ENCODE measurements around the gene APC.
A peak's percentile ranks its signal among the peaks of the same experiment; 100 is the strongest.
"Not testable (repeated sequence)": the region's sequence is repeated elsewhere in the genome, so short reads cannot be mapped to it uniquely, and the experiment has no call there.

APC gene

GRCh38 chr5:112857866-112858265, 120.2 kb downstream of the APC start:
- DNase-seq (ENCODE audit: low spot score): no peak

DNA sequence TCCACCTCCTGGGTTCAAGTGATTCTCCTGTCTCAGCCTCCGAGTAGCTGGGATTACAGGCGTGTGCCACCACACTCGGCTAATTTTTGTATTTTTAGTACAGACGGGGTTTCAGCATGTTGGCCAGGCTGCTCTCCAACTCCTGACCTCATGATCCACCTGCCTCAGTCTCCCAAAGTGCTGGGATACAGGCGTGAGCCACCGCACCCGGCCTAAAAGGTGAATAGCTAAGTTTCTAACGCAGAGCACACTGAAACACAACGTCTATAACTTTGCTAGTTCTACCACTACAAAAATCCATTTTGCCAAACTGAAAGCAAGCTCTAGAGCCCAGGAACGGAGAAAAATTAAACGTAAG, 122.9 kb downstream of the APC start:
- not testable (repeated sequence) for DNase-seq (ENCODE audit: low spot score)

GRCh38 chr5:112860929-112861637, 123.4 kb downstream of the APC start, which contains the start of gene SRP19:
TSS of gene SRP19 (plus strand) at chr5:112861287. CDS start at chr5:112861377, 90 bp downstream.
- peak; percentile 82 for DNase-seq (ENCODE audit: low spot score)

- DNase-seq (ENCODE audit: low spot score): no peak
These were observed 123.9 kb downstream of the APC start for GRCh38 chr5:112861638-112861985.

GRCh38 chr5:112862085-112862484, 124.4 kb downstream of the APC start:
- DNase-seq (ENCODE audit: low spot score): no peak

DNA sequence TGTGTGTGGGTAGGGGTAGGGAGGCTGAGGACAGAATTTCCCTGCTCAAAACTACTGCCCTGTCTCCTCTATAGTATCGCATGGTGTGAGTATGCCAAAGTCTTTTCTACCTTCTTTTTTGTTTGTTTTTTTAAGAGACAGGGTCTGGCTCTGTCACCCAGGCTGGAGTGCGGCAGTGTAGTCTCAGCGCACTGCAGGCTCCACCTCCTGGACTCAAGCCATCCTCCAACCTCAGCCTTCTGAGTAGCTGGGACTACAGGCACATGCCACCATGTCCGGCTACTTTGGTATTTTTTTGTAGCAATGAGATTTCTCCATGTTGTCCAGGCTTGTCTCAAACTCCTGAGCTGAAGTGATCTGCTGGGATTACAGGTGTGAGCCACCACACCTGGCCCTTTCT, 125.9 kb downstream of the APC start:
- no peak for DNase-seq (ENCODE audit: low spot score)

- DNase-seq (ENCODE audit: low spot score): no peak
These were observed 127.4 kb downstream of the APC start for GRCh38 chr5:112865128-112865527.

GRCh38 chr5:112866739-112867138, 129.1 kb downstream of the APC start:
- DNase-seq (ENCODE audit: low spot score): no peak

DNA sequence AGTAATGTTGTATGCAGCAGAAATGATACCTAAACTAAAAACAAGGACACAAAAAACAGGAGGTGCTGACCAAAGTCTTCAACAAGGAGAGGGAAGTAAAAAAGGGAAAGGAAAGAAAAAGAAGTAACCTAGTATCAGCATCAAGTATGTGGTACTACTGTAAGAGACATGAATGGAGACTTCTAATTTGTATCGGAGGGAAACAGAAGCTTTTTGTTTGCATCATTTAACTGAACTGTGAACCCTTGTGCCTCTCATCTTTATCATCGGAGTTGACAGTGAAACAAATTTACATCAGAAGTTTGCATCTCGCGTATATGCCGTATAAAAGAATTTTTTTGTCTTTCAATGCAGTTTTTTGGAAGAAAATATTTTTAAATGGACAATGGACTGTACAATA, 129.7 kb downstream of the APC start:
- DNase-seq (ENCODE audit: low spot score): no peak

- no peak for DNase-seq (ENCODE audit: low spot score)
These were observed 132.3 kb downstream of the APC start for GRCh38 chr5:112869948-112870347.

- no peak for DNase-seq (ENCODE audit: low spot score)
These were observed 133.3 kb downstream of the APC start for GRCh38 chr5:112870966-112871365.

DNA sequence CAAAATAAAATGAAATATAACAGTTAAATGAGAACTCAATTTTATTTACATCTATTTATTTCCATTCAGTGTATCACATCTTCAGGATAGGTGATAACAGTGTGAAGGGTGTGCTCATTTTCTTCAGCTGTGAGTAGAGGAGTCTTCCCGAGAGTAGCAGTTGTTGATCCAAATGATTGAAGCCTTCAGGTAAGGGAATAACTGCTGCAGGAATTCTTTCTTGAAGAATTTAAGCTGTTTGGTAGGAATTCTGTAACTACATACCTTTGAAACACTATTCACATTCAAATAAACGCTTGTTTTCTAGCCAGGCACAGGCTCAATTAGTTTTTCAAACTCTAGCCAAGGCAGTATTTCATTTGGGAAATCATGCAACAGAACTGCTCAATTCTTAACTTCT, 138.7 kb downstream of the APC start:
- no peak for DNase-seq (ENCODE audit: low spot score)

- no peak for DNase-seq (ENCODE audit: low spot score)
These were observed 140.4 kb downstream of the APC start for GRCh38 chr5:112878101-112878500.

GRCh38 chr5:112878760-112879159, 141.1 kb downstream of the APC start:
- DNase-seq (ENCODE audit: low spot score): no peak

DNA sequence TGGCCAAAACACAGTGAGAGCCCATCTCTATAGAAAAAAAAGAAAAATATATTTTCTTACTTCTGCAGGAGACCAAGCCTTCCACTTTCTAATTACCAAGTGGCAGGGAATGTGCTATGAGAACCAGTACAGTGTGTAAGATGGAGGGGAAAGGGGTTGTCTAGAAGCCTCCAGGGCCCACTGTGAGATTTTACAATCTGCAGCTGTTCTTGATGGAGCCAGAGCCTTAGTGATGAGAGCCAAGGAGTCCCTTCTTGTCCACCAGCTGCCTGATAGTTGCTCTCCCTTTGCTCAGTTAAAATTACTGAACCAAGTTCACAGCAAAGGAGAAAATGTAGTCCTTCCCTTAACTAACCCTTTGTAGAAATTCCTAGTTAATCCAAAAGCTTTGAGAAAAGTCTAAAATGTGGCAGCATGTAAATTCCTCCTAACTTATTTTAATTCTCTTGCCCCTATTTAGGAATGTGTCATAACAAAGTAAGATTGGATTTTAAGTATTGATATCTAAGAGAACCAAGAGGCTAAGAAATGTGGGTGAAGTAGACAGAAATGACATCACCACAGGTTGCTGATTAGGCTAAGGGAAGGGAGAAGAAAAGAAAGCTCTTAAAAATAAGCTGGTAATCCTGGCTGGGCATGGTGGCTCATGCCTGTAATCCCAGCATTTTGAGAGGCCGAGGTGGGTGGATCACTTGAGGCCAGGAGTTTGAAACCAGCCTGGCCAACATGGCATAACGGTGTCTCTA, 142.7 kb downstream of the APC start:
- no peak for DNase-seq (ENCODE audit: low spot score)

GRCh38 chr5:112883192-112883591, 145.5 kb downstream of the APC start:
- DNase-seq (ENCODE audit: low spot score): no peak

- DNase-seq (ENCODE audit: low spot score): no peak
These were observed 147.3 kb downstream of the APC start for GRCh38 chr5:112885001-112885400.

DNA sequence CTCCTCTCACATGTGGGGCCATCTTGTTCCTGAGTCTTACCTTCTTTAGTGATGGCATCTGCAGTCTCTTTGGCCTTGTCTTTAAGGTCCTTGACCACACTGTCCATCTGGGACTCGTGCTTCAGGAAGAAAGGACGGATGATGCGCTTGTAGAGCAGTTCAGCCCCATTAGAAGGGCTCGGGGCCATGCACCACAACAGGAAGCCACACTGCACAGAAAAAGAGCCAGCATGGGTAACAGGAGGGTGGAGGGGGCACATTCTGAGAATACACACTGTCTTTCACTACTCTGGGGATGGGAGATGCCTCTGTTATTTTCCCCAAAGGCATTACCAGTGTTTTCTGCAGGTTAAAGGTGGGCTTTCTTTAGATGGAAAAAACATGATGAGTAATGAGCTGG, 149.3 kb downstream of the APC start:
- DNase-seq (ENCODE audit: low spot score): no peak

DNA sequence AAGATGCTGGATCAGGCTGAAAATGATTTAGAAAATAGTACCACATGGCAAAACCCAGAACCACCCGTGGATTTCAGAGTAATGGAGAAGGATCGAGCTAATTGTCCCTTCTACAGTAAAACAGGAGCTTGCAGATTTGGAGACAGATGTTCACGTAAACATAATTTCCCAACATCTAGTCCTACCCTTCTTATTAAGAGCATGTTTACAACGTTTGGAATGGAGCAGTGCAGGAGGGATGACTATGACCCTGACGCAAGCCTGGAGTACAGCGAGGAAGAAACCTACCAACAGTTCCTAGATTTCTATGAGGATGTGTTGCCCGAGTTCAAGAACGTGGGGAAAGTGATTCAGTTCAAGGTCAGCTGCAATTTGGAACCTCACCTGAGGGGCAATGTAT, 154.4 kb downstream of the APC start:
- DNase-seq (ENCODE audit: low spot score): not testable (repeated sequence)

DNA sequence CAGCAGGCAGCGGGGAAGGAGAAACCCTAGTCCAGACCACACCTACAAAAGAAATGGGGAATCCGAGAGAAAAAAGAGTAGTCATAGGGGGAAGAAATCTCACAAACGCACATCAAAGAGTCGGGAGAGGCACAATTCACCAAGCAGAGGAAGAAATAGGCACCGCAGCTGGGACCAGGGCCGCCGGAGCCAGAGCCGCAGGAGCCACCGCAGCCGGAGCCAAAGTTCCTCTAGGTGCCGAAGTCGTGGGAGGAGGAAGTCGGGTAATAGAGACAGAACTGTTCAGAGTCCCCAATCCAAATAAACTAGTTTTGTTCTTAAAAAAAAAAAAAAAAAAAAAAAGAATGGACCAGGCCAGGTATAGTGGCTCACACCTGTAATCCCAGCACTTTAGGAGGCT, 155.1 kb downstream of the APC start:
- no peak for DNase-seq (ENCODE audit: low spot score)

DNA sequence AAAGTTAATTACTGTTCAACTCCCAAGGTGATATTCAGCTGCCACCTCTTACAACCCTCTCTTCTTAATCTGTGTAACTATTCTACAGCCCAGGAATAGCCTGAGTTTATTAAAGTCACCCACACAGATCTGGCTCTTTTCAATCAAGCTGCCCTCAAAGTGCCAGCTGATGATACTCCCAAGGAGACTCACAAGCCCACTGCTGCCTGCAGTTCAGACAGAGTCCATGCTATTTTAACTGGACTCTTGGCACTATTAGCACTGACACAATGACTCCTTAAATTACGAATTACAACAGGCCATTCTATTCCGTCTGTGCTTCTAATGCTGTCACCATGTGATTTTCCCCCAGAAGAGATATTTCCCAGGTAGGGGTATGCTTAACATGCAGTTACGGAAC, 158.0 kb downstream of the APC start:
- no peak for DNase-seq (ENCODE audit: low spot score)
